ENCODE data around the gene FGD6.
"Not testable (repeated sequence)": the region's sequence is repeated elsewhere in the genome, so short reads cannot be mapped to it uniquely, and the experiment has no call there.

The FGD6 gene

GRCh38 chr12:95217377-95218149, at the start of gene FGD6, which contains the start of gene VEZT:
TSS of gene FGD6 (minus strand) at chr12:95217467. CDS start at chr12:95217240, 227 bp downstream.
TSS of gene VEZT (plus strand) at chr12:95217807. CDS start at chr12:95217851, 44 bp downstream.
- DNase-seq (ENCODE audit: low spot score): peak; percentile 98

GRCh38 chr12:95266254-95266653, 49.0 kb upstream of the FGD6 start:
- DNase-seq (ENCODE audit: low spot score): no peak

- DNase-seq (ENCODE audit: low spot score): no peak
Observed at GRCh38 chr12:95265765-95266164, 48.5 kb upstream of the FGD6 start.

- DNase-seq (ENCODE audit: low spot score): no peak
Observed at GRCh38 chr12:95262808-95263207, 45.5 kb upstream of the FGD6 start.

GRCh38 chr12:95261109-95261508, 43.8 kb upstream of the FGD6 start:
- no peak for DNase-seq (ENCODE audit: low spot score)

- DNase-seq (ENCODE audit: low spot score): no peak
Observed at GRCh38 chr12:95259368-95259767, 42.1 kb upstream of the FGD6 start.

GRCh38 chr12:95258803-95259202, 41.5 kb upstream of the FGD6 start:
- no peak for DNase-seq (ENCODE audit: low spot score)

- no peak for DNase-seq (ENCODE audit: low spot score)
Observed at GRCh38 chr12:95258151-95258550, 40.9 kb upstream of the FGD6 start.

- no peak for DNase-seq (ENCODE audit: low spot score)
Observed at GRCh38 chr12:95257541-95257940, 40.3 kb upstream of the FGD6 start.

GRCh38 chr12:95253386-95253785, 36.1 kb upstream of the FGD6 start:
- DNase-seq (ENCODE audit: low spot score): no peak

- DNase-seq (ENCODE audit: low spot score): no peak
Observed at GRCh38 chr12:95248604-95249360, 31.5 kb upstream of the FGD6 start.

GRCh38 chr12:95248095-95248494, 30.8 kb upstream of the FGD6 start:
- DNase-seq (ENCODE audit: low spot score): no peak

- DNase-seq (ENCODE audit: low spot score): no peak
Observed at GRCh38 chr12:95244350-95244749, 27.1 kb upstream of the FGD6 start.

- DNase-seq (ENCODE audit: low spot score): no peak
Observed at GRCh38 chr12:95243497-95244183, 26.4 kb upstream of the FGD6 start.

GRCh38 chr12:95241761-95242506, 24.7 kb upstream of the FGD6 start:
- DNase-seq (ENCODE audit: low spot score): no peak

- not testable (repeated sequence) for DNase-seq (ENCODE audit: low spot score)
Observed at GRCh38 chr12:95241138-95241537, 23.9 kb upstream of the FGD6 start.

GRCh38 chr12:95240556-95240955, 23.3 kb upstream of the FGD6 start:
- no peak for DNase-seq (ENCODE audit: low spot score)

GRCh38 chr12:95239835-95240234, 22.6 kb upstream of the FGD6 start:
- not testable (repeated sequence) for DNase-seq (ENCODE audit: low spot score)

GRCh38 chr12:95239216-95239615, 21.9 kb upstream of the FGD6 start:
- no peak for DNase-seq (ENCODE audit: low spot score)

GRCh38 chr12:95238150-95238549, 20.9 kb upstream of the FGD6 start:
- DNase-seq (ENCODE audit: low spot score): no peak

- DNase-seq (ENCODE audit: low spot score): no peak
Observed at GRCh38 chr12:95237315-95237714, 20.0 kb upstream of the FGD6 start.

GRCh38 chr12:95235621-95236020, 18.4 kb upstream of the FGD6 start:
- not testable (repeated sequence) for DNase-seq (ENCODE audit: low spot score)

Data from RKO (cell line).